NCI-H2227 (cell line): ENCODE data around the gene ZWILCH.
A peak's percentile ranks its signal among the peaks of the same experiment; 100 is the strongest.

Experiments
- DNase-seq: peaks from one replicate; lab custom pipeline; 2025; ENCODE audit not compliant: unreplicated experiment; lab: John Stamatoyannopoulos, UW

ZWILCH gene

GRCh38 chr15:66542896-66543295 lies 37.8 kb downstream of the ZWILCH start:
- no peak for DNase-seq

GRCh38 chr15:66545255-66545654 lies 40.1 kb downstream of the ZWILCH start:
- DNase-seq = no peak

- no peak for DNase-seq
These were observed 50.6 kb downstream of the ZWILCH start for GRCh38 chr15:66555685-66556084.

GRCh38 chr15:66558271-66558670 lies 53.1 kb downstream of the ZWILCH start:
- DNase-seq = no peak

GRCh38 chr15:66560856-66561525 lies 55.9 kb downstream of the ZWILCH start:
- no peak for DNase-seq

GRCh38 chr15:66563126-66563525 lies 58.0 kb downstream of the ZWILCH start:
- no peak for DNase-seq

GRCh38 chr15:66563566-66564110 lies 58.5 kb downstream of the ZWILCH start:
- DNase-seq = no peak

GRCh38 chr15:66564136-66565041 lies 59.3 kb downstream of the ZWILCH start:
- no peak for DNase-seq

GRCh38 chr15:66565141-66565641 lies 60.1 kb downstream of the ZWILCH start:
- DNase-seq = no peak

- DNase-seq = no peak
These were observed 60.6 kb downstream of the ZWILCH start, which contains the start of gene LCTL for GRCh38 chr15:66565741-66566144. Gene LCTL, minus strand, starts transcription at chr15:66565998. Its CDS starts 633 bp downstream, at chr15:66565365.

- peak; percentile 65 for DNase-seq
These were observed 61.9 kb downstream of the ZWILCH start for GRCh38 chr15:66566963-66567531.

GRCh38 chr15:66567897-66568296 lies 62.8 kb downstream of the ZWILCH start:
- no peak for DNase-seq

- no peak for DNase-seq
These were observed 64.5 kb downstream of the ZWILCH start for GRCh38 chr15:66569461-66570137.

- no peak for DNase-seq
These were observed 65.2 kb downstream of the ZWILCH start for GRCh38 chr15:66570327-66570726.

- no peak for DNase-seq
These were observed 65.8 kb downstream of the ZWILCH start for GRCh38 chr15:66570842-66571478.

GRCh38 chr15:66572146-66572545 lies 67.0 kb downstream of the ZWILCH start:
- no peak for DNase-seq

GRCh38 chr15:66573348-66573718 lies 68.2 kb downstream of the ZWILCH start:
- DNase-seq = no peak

- DNase-seq = no peak
These were observed 68.8 kb downstream of the ZWILCH start for GRCh38 chr15:66573719-66574595.

GRCh38 chr15:66574596-66574950 lies 69.4 kb downstream of the ZWILCH start:
- no peak for DNase-seq
